ENCODE data around the gene ANTXR2. TPM values are rescaled to one million over a fixed set of nuclear protein-coding genes. Genes with fewer than 3 reads are reported as not detected.

Gene ANTXR2
- total and polyA plus RNA-seq, 2 of the 8 experiments (the other 6 are each of a cell fraction or from before 2014, with no cell fraction given), result 1.1 to 7.5 TPM

- Histone ChIP-seq H3K36me3 (ENCODE audit: control insufficient read depth in 2 of 4, insufficient read depth in 4 of 4, low read length in 3 of 4) (no peaks in the 10 kb centered on the region), H3K79me1 (ENCODE audit: low read depth, low read length) (no peaks in the 10 kb centered on the region), H3K4ac (replicated peaks; ENCODE audit: insufficient read length, low read depth, low read length) (no peak overlapping the region), H3K4me3 (ENCODE audit: extremely low read depth in 1 of 4, insufficient read depth in 2 of 4, low read depth in 3 of 4, low read length in 4 of 4) (no peak overlapping the region), H2AK5ac (ENCODE audit: low read depth, low read length) (no peak overlapping the region), H3K4me1 (replicated peaks in 1 of 4; ENCODE audit: control insufficient read depth in 3 of 4, insufficient read depth in 4 of 4, low read length in 3 of 4) (no peaks in the 10 kb centered on the region), H3K9me3 (ENCODE audit: insufficient read depth in 2 of 2, low read depth in 1 of 2, low read length in 1 of 2) (no peaks in the 10 kb centered on the region), H4K5ac (ENCODE audit: insufficient read length, low read depth, low read length) (no peak overlapping the region), H2BK12ac (ENCODE audit: low read depth, low read length) (no peak overlapping the region), H3K4me2 (ENCODE audit: insufficient read depth in 1 of 2, low read depth in 2 of 2, low read length in 2 of 2) (no peak overlapping the region), H3K23ac (ENCODE audit: insufficient read length) (no peak overlapping the region), H3K27me3 (replicated peaks in 1 of 4; ENCODE audit: control insufficient read depth in 3 of 4, extremely low read depth in 1 of 4, insufficient read depth in 3 of 4, low read length in 3 of 4) (no peaks in the 10 kb centered on the region), H3K9ac (replicated peaks in 1 of 4; ENCODE audit: extremely low read depth in 1 of 4, low read depth in 3 of 4, low read length in 3 of 4) (no peak overlapping the region), H3K56ac (replicated peaks; ENCODE audit: insufficient read length, low read depth, low read length) (no peak overlapping the region), H3K14ac (ENCODE audit: insufficient read length) (no peak overlapping the region), H2BK120ac (replicated peaks; ENCODE audit: low read depth, low read length) (no peak overlapping the region), H3K18ac (ENCODE audit: extremely low read depth, low read length) (no peak overlapping the region), H3K23me2 (ENCODE audit: low read depth, low read length) (no peaks in the 10 kb centered on the region), H2AFZ (ENCODE audit: low read length) (no peak overlapping the region), H3K27ac (ENCODE audit: low read depth, low read length) (no peak overlapping the region), H2BK20ac (ENCODE audit: low read length) (no peak overlapping the region), H4K8ac (ENCODE audit: extremely low read depth, insufficient read depth, low read length) (no peak overlapping the region), H4K91ac (replicated peaks; ENCODE audit: insufficient read length, low read length) (no peak overlapping the region), H2BK5ac (ENCODE audit: low read depth, low read length) (no peak overlapping the region), H2BK15ac (ENCODE audit: low read length) (no peak overlapping the region), H3K79me2 (ENCODE audit: control insufficient read depth in 1 of 2, insufficient read depth in 2 of 2, low read length in 2 of 2) (no peaks in the 10 kb centered on the region), H4K20me1 (replicated peaks in 1 of 2; ENCODE audit: control insufficient read depth in 1 of 2, insufficient read depth in 2 of 2, low read length in 2 of 2) (no peaks in the 10 kb centered on the region)
- no peak for TF ChIP-seq PHF8 (conservative IDR thresholded peaks at IDR 0.05; ENCODE audit: low read depth, low read length)
- no peak for TF ChIP-seq TAF1 (IDR thresholded peaks at IDR 0.05; ENCODE audit: low read depth, low read length)
- no peak for TF ChIP-seq E2F6 (IDR thresholded peaks at IDR 0.05)
- TF ChIP-seq, protein P1, sequence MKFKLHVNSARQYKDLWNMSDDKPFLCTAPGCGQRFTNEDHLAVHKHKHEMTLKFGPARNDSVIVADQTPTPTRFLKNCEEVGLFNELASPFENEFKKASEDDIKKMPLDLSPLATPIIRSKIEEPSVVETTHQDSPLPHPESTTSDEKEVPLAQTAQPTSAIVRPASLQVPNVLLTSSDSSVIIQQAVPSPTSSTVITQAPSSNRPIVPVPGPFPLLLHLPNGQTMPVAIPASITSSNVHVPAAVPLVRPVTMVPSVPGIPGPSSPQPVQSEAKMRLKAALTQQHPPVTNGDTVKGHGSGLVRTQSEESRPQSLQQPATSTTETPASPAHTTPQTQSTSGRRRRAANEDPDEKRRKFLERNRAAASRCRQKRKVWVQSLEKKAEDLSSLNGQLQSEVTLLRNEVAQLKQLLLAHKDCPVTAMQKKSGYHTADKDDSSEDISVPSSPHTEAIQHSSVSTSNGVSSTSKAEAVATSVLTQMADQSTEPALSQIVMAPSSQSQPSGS (IDR thresholded peaks at IDR 0.05; ENCODE audit: low read length), result no peak
- no peak for TF ChIP-seq TCF12 (IDR thresholded peaks at IDR 0.05; ENCODE audit: low read depth, low read length)
- TF ChIP-seq CREB1 (IDR thresholded peaks at IDR 0.05), result no peak
- no peak for FAIRE-seq
- WGBS, 2 experiments (ENCODE audit: extremely low coverage in 1 of 2, insufficient coverage in 1 of 2, insufficient read length in 1 of 2, insufficient replicate concordance in 2 of 2, low coverage in 1 of 2, low lambda C conversion rate in 2 of 2, missing lambda C conversion rate in 1 of 2), result 96% methylated on average over 2 of the region's 2 CpGs; no CpG with 5 or more reads in 1 of the 2 experiments
- CTCF ChIA-PET (ENCODE audit: partially characterized antibody), result no interaction called here
- POLR2A ChIA-PET (ENCODE audit: partially characterized antibody), result no interaction called here
- DNase-seq (ENCODE audit: low read depth in 1 of 2, low spot score in 2 of 2), result no peak
These were observed 198.8 kb downstream of the ANTXR2 start for GRCh38 chr4:79874197-79874596.

All from H1 (cell line).